GM13976 (cell line): ENCODE results near the gene CCDC183.

Experiments used
- DNase-seq: peaks from one replicate; pipeline ENCODE4 v3.0.0; 2012; ENCODE audit warnings: low spot score
- CTCF ChIP-seq: IDR thresholded peaks from 2 replicates; pipeline ENCODE4 v1.5.1; 2012; ENCODE audit warnings: borderline replicate concordance, mild to moderate bottlenecking; ENCODE audit not compliant: insufficient read depth; ENCODE audit errors: extremely low read depth, missing control alignments, control extremely low read depth
- in situ Hi-C: fragments of 300-500 bp; cut with MboI; formaldehyde crosslinking; loops from one replicate; pipeline ENCODE4 v1.12.0; 2022; ENCODE audit warnings: low sequenced_read_pairs, mixed read lengths, inconsistent platforms; ENCODE audit not compliant: unreplicated experiment

CCDC183 gene

GRCh38 chr9:136847088-136847825 lies 51.1 kb downstream of the CCDC183 start:
- TF ChIP-seq CTCF: no peak
- in situ Hi-C loops: no loop called here
- peak; percentile 64 for DNase-seq

GRCh38 chr9:136847826-136848392 lies 51.8 kb downstream of the CCDC183 start:
- peak; percentile 85 for DNase-seq
- in situ Hi-C loops: no loop called here
- TF ChIP-seq CTCF: no peak

GRCh38 chr9:136848393-136849037 lies 52.4 kb downstream of the CCDC183 start:
- DNase-seq: peak; percentile 80
- in situ Hi-C loops: no loop called here
- no peak for TF ChIP-seq CTCF

- in situ Hi-C loops: no loop called here
- TF ChIP-seq CTCF: no peak
- DNase-seq: peak; percentile 100
Observed at GRCh38 chr9:136849038-136849959, 53.2 kb downstream of the CCDC183 start, which contains the start of gene PHPT1. Gene PHPT1, plus strand, starts transcription at chr9:136849409. Its CDS starts 22 bp downstream, at chr9:136849431.

- TF ChIP-seq CTCF: no peak
- no peak for DNase-seq
- in situ Hi-C loops: no loop called here
Observed at GRCh38 chr9:136849960-136850865, 54.1 kb downstream of the CCDC183 start.
